Esophagus squamous epithelium (tissue), 4 donors: ENCODE results near the gene SEC24D.

ENCODE experiments used
- CTCF ChIP-seq, 6 experiments: fragments of 450-650 bp in 4 of 6; fragments of 200-600 bp in 2 of 6; sonication (generic) in 2 of 6; IDR thresholded peaks; one replicate each; pipeline ENCODE4 v1.5.1; 2016 to 2019; ENCODE audit warnings: antibody characterized with exemption in 6 of 6, mild to moderate bottlenecking in 4 of 6, moderate library complexity in 4 of 6
- POLR2A ChIP-seq, 4 donors: fragments of 450-650 bp; IDR thresholded peaks; one replicate each; pipeline ENCODE4 v1.6.1; 2017; ENCODE audit warnings: antibody characterized with exemption in 4 of 4, mild to moderate bottlenecking in 4 of 4, moderate library complexity in 3 of 4

GRCh38 chr4:118803253-118803652, 32.7 kb downstream of the SEC24D start:
- no peak for TF ChIP-seq CTCF (IDR thresholded peaks at IDR 0.05)
- TF ChIP-seq POLR2A (IDR thresholded peaks at IDR 0.05): no peak
